Cortex of kidney (tissue), 1 donor: ENCODE results near the gene CCR6.
"Not testable (repeated sequence)": the region's sequence is repeated elsewhere in the genome, so short reads cannot be mapped to it uniquely, and the experiment has no call there.

ENCODE experiments used
- DNase-seq: peaks from one replicate; lab custom pipeline; 2025; lab: John Stamatoyannopoulos, UW

The CCR6 gene

GRCh38 chr6:167122827-167123657 is at the start of gene CCR6:
CCR6 (plus strand) TSS chr6:167123096; CDS start chr6:167136135, 13,039 bp downstream.
- DNase-seq = no peak

GRCh38 chr6:167073679-167074274 is 49.1 kb upstream of the CCR6 start:
- no peak for DNase-seq

- DNase-seq = no peak
Measured at GRCh38 chr6:167077241-167077932, 45.5 kb upstream of the CCR6 start.

GRCh38 chr6:167078745-167079144 is 44.2 kb upstream of the CCR6 start:
- DNase-seq = no peak

GRCh38 chr6:167079853-167080297 is 43.0 kb upstream of the CCR6 start:
- DNase-seq = no peak

GRCh38 chr6:167087857-167088354 is 35.0 kb upstream of the CCR6 start:
- DNase-seq = no peak

GRCh38 chr6:167088741-167089140 is 34.2 kb upstream of the CCR6 start:
- not testable (repeated sequence) for DNase-seq

GRCh38 chr6:167089243-167090142 is 33.4 kb upstream of the CCR6 start:
- no peak for DNase-seq

GRCh38 chr6:167090171-167090570 is 32.7 kb upstream of the CCR6 start:
- DNase-seq = no peak

GRCh38 chr6:167091026-167091804 is 31.7 kb upstream of the CCR6 start:
- no peak for DNase-seq

- no peak for DNase-seq
Measured at GRCh38 chr6:167091805-167092107, 31.1 kb upstream of the CCR6 start.

GRCh38 chr6:167092672-167093339 is 30.1 kb upstream of the CCR6 start:
- no peak for DNase-seq

- DNase-seq = no peak
Measured at GRCh38 chr6:167093406-167093921, 29.4 kb upstream of the CCR6 start.

- DNase-seq = no peak
Measured at GRCh38 chr6:167093922-167094432, 28.9 kb upstream of the CCR6 start.

GRCh38 chr6:167094436-167094819 is 28.5 kb upstream of the CCR6 start:
- DNase-seq = no peak

- no peak for DNase-seq
Measured at GRCh38 chr6:167094820-167095637, 27.9 kb upstream of the CCR6 start.

GRCh38 chr6:167095888-167096287 is 27.0 kb upstream of the CCR6 start:
- DNase-seq = no peak

GRCh38 chr6:167096991-167097390 is 25.9 kb upstream of the CCR6 start:
- DNase-seq = no peak

GRCh38 chr6:167097770-167098169 is 25.1 kb upstream of the CCR6 start:
- no peak for DNase-seq
